Gastroesophageal sphincter (tissue), 4 donors: ENCODE measurements around the gene LRIT1. TPM values are rescaled to one million over a fixed set of nuclear protein-coding genes. Genes with fewer than 3 reads are reported as not detected.

Experiments used
- ATAC-seq: fragments of 150-250 bp; one replicate; pipeline ENCODE4 v1.9.1; 2016; ENCODE audit warnings: mild to moderate bottlenecking, moderate library complexity
- H3K27ac ChIP-seq, 4 donors: fragments of 200-600 bp; sonication (generic) in 3 of 4; 1 replicate in 3 of 4; 2 replicates in 1 of 4; pipeline ENCODE4 v1.5.1; 2016 to 2019
- H3K27me3 ChIP-seq: fragments of 200-600 bp; sonication (generic); one replicate; pipeline ENCODE4 v1.5.1; 2019
- H3K36me3 ChIP-seq, 2 donors: fragments of 200-600 bp; sonication (generic); one replicate each; pipeline ENCODE4 v1.5.1; 2019; ENCODE audit warnings: control low read depth in 1 of 2
- H3K4me1 ChIP-seq, 3 donors: fragments of 200-600 bp; sonication (generic); 1 replicate in 2 of 3; 2 replicates in 1 of 3; pipeline ENCODE4 v1.5.1; 2016 to 2019; ENCODE audit warnings: control low read depth in 2 of 3
- H3K4me3 ChIP-seq, 2 donors: fragments of 200-600 bp; sonication (generic); one replicate each; pipeline ENCODE4 v1.5.1; 2019; ENCODE audit warnings: mild to moderate bottlenecking in 1 of 2, moderate library complexity in 1 of 2
- H3K9me3 ChIP-seq, 3 donors: fragments of 200-600 bp; sonication (generic); one replicate each; pipeline ENCODE4 v1.5.1; 2017 to 2019; ENCODE audit warnings: control low read depth in 2 of 3
- EP300 ChIP-seq: sonication (generic); formaldehyde crosslinking; IDR thresholded peaks from one replicate; pipeline ENCODE4 v1.6.1; 2017; ENCODE audit warnings: antibody characterized with exemption, mild to moderate bottlenecking
- POLR2A ChIP-seq, 2 donors: fragments of 450-650 bp; IDR thresholded peaks; one replicate each; pipeline ENCODE4 v1.6.1; 2017; ENCODE audit warnings: antibody characterized with exemption in 2 of 2, mild to moderate bottlenecking in 2 of 2, moderate library complexity in 1 of 2
- POLR2AphosphoS5 ChIP-seq: sonication (generic); formaldehyde crosslinking; IDR thresholded peaks from one replicate; pipeline ENCODE4 v1.6.1; 2017; ENCODE audit warnings: antibody characterized with exemption
- WGBS, 2 donors: methylation state at CpG; one replicate each; pipeline ENCODE4 v1.1.5; 2018; ENCODE audit warnings: low coverage in 1 of 2; 5-methylcytosine and 5-hydroxymethylcytosine counted together
- total RNA-seq, 4 donors: library from RNA; depleted of rRNA; stranded (reverse); fragments of >200 nt; gene quantifications; one replicate each; pipeline ENCODE4 v1.1.0, GENCODE V29; 2016
- TF ChIP-seq, protein P1 (sequence below), 4 experiments: fragments of 200-600 bp in 2 of 4; fragments of 450-650 bp in 2 of 4; sonication (generic) in 1 of 4; IDR thresholded peaks; one replicate each; pipeline ENCODE4 v1.5.1; 2017 to 2019; ENCODE audit warnings: antibody characterized with exemption in 4 of 4, mild to moderate bottlenecking in 2 of 4, moderate library complexity in 2 of 4

The LRIT1 gene
- total RNA-seq, 4 donors from 2014 or later: 0.12 TPM; not detected in 3

DNA sequence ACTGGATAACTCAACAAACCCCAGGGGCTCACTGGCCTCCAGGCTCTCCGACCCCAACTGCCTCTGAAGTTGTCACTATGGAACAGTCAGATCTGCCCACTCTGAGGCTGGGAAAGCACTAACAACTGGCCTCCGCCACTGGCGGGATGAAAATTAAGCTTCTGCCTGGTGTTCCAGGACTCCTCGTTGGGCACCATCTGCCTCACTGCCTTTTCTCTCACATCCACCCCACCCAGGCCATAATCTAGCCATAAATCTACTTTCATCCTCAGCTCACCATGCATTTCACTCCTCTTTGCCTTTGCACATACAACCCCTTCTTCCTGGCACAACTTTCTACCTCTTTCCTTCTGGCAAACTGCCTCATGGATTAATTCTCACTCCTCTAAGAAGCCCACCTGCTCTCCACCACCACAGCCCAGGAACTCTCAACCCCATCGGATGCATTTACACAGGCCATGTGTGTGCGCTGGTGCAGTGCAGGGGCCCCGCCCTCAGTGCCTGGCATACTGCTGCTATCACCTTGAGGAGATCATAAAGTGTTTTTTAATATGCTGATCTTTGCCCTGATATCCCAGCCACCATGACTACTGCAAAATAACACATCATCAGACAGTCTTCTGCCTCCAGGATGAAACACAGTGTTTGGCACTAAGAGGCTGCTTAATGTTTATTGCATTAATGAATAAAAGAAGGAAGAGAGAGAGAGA, 43.0 kb downstream of the LRIT1 start:
- no peak for ATAC-seq
- no peaks in the 10 kb centered on the region for H3K36me3 ChIP-seq
- no peak overlapping the region for H3K27ac ChIP-seq
- peaks cover 63% of the 10 kb centered on the region for H3K27me3 ChIP-seq
- H3K9me3 ChIP-seq: no peaks in the 10 kb centered on the region
- H3K4me3 ChIP-seq: no peak overlapping the region
- H3K4me1 ChIP-seq: peaks cover 0 to 15% (median 8%) of the 10 kb centered on the region in 3 donors
- TF ChIP-seq, protein P1, sequence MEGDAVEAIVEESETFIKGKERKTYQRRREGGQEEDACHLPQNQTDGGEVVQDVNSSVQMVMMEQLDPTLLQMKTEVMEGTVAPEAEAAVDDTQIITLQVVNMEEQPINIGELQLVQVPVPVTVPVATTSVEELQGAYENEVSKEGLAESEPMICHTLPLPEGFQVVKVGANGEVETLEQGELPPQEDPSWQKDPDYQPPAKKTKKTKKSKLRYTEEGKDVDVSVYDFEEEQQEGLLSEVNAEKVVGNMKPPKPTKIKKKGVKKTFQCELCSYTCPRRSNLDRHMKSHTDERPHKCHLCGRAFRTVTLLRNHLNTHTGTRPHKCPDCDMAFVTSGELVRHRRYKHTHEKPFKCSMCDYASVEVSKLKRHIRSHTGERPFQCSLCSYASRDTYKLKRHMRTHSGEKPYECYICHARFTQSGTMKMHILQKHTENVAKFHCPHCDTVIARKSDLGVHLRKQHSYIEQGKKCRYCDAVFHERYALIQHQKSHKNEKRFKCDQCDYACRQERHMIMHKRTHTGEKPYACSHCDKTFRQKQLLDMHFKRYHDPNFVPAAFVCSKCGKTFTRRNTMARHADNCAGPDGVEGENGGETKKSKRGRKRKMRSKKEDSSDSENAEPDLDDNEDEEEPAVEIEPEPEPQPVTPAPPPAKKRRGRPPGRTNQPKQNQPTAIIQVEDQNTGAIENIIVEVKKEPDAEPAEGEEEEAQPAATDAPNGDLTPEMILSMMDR (IDR thresholded peaks at IDR 0.05): no peak
- TF ChIP-seq POLR2AphosphoS5: no peak
- TF ChIP-seq EP300: no peak
- no peak for TF ChIP-seq POLR2A (IDR thresholded peaks at IDR 0.05)
- WGBS, 2 donors: 64 to 82% methylated on average over 3 to 6 of the region's 7 CpGs

DNA sequence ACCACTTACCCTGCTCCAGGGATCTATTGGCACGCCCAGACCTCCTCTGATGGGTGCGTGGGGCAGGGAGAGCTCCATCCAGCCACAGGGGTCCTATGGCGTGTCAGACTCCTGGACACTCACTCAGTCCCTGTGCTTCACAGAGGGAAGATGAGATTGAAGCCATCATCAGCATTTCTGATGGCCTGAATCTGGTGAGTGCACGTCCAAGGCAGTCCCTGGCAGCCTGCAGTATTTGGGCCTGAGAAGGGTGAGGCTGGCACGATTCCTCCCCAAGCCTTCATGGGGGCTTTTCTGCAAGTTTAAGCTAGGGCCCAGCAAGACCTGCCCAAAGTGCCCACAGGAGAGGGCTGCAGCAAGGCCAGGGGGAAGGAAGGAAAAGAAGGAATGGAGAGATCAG, 43.7 kb downstream of the LRIT1 start:
- H3K4me1 ChIP-seq: peaks cover 0 to 15% (median 8%) of the 10 kb centered on the region in 3 donors
- H3K27me3 ChIP-seq: peaks cover 69% of the 10 kb centered on the region
- no peak for ATAC-seq
- H3K4me3 ChIP-seq: no peak overlapping the region
- no peaks in the 10 kb centered on the region for H3K9me3 ChIP-seq
- H3K36me3 ChIP-seq: no peaks in the 10 kb centered on the region
- H3K27ac ChIP-seq: no peak overlapping the region
- WGBS, 2 donors: no CpG with 5 or more reads among the region's 5 CpGs
- TF ChIP-seq, protein P1 (IDR thresholded peaks at IDR 0.05): no peak
- no peak for TF ChIP-seq POLR2AphosphoS5
- TF ChIP-seq EP300: no peak
- no peak for TF ChIP-seq POLR2A (IDR thresholded peaks at IDR 0.05)

DNA sequence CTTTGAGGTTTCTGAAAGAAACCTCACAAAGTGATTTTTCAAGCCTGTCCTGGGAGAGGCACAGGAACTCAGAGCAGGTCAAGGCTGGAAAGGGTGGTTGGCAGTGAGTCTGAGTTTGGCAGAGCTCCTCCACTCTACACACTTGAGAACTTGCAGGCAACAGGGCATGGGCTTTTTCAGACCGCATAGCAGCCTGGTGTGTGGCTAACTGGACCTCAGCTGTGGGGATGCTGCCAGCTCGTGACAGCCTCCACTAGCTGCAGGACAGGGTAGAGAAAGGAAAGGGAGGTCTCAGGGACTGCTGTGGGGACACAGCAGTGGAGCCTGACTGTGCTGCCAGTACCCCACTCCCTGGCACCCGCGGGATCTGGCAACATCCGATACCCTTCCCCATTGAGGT, 44.4 kb downstream of the LRIT1 start:
- peaks cover 0 to 15% (median 8%) of the 10 kb centered on the region in 3 donors for H3K4me1 ChIP-seq
- TF ChIP-seq EP300 (no peak), POLR2A (IDR thresholded peaks at IDR 0.05) (no peak), POLR2AphosphoS5 (no peak)
- TF ChIP-seq, protein P1 (IDR thresholded peaks at IDR 0.05): no peak
- no peak overlapping the region for H3K27ac ChIP-seq
- no peaks in the 10 kb centered on the region for H3K9me3 ChIP-seq
- ATAC-seq: no peak
- WGBS, 2 donors: 44 to 78% methylated on average over 2 to 3 of the region's 5 CpGs
- no peaks in the 10 kb centered on the region for H3K36me3 ChIP-seq
- no peak overlapping the region for H3K4me3 ChIP-seq
- H3K27me3 ChIP-seq: peaks cover 64% of the 10 kb centered on the region

DNA sequence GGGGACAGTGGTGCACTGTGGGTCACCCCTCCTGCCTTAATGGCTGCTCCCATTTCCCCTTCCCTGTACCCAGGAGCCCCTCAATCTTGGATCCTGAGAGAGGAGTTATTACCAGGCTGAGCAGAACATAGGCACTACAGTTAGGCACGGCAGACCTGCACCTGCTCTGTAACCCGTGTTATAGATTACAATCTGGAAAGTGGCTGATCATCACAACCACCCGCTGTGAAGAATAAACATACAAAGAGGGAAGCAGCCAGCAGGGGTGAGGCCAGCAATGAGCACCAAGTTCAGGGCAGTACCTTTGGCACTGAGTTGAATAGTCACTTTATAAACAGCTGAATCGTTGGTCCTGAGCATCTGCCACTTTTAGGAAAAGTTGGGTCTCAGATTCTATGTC, 45.3 kb downstream of the LRIT1 start:
- Histone ChIP-seq H3K27me3 (peaks cover 70% of the 10 kb centered on the region), H3K4me3 (no peak overlapping the region), H3K27ac (no peak overlapping the region), H3K9me3 (no peaks in the 10 kb centered on the region), H3K4me1 (peaks cover 0 to 15% (median 8%) of the 10 kb centered on the region in 3 donors), H3K36me3 (no peaks in the 10 kb centered on the region)
- ATAC-seq: no peak
- 23 to 25% methylated on average over 1 to 2 of the region's 4 CpGs for WGBS, 2 donors
- TF ChIP-seq POLR2A (IDR thresholded peaks at IDR 0.05): no peak
- TF ChIP-seq POLR2AphosphoS5: no peak
- TF ChIP-seq EP300: no peak

DNA sequence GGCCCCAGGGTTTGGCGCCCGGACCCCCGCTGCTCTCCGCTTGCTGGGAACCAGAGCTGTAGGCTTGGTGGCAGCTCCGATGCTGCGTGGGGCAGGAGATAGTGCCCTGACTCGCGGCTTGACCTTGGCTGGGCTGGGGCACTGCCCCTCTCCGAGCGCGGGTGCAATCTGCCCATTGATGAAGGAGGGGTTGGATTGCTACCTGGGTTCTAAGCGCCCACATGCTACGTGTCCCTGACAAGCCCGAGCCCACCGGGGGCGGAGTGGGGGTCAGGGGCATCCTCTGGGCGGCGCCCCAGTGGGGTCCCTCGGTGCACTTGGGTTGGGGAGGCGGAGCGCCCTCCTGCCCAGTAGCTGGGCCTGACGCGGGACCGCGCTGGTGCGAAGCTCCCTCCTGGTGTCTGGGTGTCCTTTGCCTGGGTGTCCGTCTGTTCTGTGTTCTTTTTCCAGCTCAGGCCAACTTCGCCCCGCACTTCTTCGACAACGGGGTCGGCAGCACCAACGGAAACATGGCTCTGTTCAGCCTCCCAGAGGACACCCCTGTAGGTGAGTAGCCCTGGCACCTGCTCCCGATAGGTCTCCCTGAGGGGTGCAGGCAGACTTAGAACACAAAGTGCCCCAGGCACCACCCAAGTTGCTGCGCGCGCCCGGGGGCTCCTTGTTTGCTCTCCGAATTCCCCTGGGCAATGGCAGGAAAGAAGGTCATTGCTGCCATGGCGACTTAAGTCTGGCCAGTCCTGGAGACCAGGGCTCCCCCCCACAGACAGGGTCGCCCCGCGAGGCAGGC, 46.1 kb downstream of the LRIT1 start:
- H3K36me3 ChIP-seq: no peaks in the 10 kb centered on the region
- no peak overlapping the region for H3K27ac ChIP-seq
- no peak for ATAC-seq
- H3K9me3 ChIP-seq: no peaks in the 10 kb centered on the region
- TF ChIP-seq POLR2A (IDR thresholded peaks at IDR 0.05): no peak
- TF ChIP-seq EP300: no peak
- TF ChIP-seq POLR2AphosphoS5: no peak
- TF ChIP-seq, protein P1 (IDR thresholded peaks at IDR 0.05): no peak
- peak overlapping the region in 1 of 2 donors; percentile 55 for H3K4me3 ChIP-seq
- 27 to 30% methylated on average over 2 to 3 of the region's 43 CpGs for WGBS, 2 donors
- peaks cover 0 to 15% (median 8%) of the 10 kb centered on the region in 3 donors for H3K4me1 ChIP-seq
- H3K27me3 ChIP-seq: peaks cover 74% of the 10 kb centered on the region
